Measurements from ENCODE around the gene FAM219B. TPM values are rescaled to one million over a fixed set of nuclear protein-coding genes. Genes with fewer than 3 reads are reported as not detected.

FAM219B gene
- total RNA-seq, 6 experiments from 2014 or later = 40.6 to 61.4 (median 51.8) TPM

GRCh38 chr15:74867466-74868038 is 39.1 kb downstream of the FAM219B start:
- H3K36me3 Mint-ChIP-seq (ENCODE audit: low read depth) = peaks cover 17% of the 10 kb centered on the region
- peaks cover 67% of the 10 kb centered on the region for H3K4me1 Mint-ChIP-seq (ENCODE audit: low read depth)
- H3K9me3 Mint-ChIP-seq = no peaks in the 10 kb centered on the region
- H3K4me3 Mint-ChIP-seq = no peak overlapping the region
- TF ChIP-seq, protein P1, sequence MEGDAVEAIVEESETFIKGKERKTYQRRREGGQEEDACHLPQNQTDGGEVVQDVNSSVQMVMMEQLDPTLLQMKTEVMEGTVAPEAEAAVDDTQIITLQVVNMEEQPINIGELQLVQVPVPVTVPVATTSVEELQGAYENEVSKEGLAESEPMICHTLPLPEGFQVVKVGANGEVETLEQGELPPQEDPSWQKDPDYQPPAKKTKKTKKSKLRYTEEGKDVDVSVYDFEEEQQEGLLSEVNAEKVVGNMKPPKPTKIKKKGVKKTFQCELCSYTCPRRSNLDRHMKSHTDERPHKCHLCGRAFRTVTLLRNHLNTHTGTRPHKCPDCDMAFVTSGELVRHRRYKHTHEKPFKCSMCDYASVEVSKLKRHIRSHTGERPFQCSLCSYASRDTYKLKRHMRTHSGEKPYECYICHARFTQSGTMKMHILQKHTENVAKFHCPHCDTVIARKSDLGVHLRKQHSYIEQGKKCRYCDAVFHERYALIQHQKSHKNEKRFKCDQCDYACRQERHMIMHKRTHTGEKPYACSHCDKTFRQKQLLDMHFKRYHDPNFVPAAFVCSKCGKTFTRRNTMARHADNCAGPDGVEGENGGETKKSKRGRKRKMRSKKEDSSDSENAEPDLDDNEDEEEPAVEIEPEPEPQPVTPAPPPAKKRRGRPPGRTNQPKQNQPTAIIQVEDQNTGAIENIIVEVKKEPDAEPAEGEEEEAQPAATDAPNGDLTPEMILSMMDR (IDR thresholded peaks at IDR 0.05) = no peak
- no peak overlapping the region for H3K27ac Mint-ChIP-seq
- H3K27me3 Mint-ChIP-seq (ENCODE audit: insufficient read depth) = peaks cover 2% of the 10 kb centered on the region
- no peak for DNase-seq

- TF ChIP-seq, protein P1 (IDR thresholded peaks at IDR 0.05) = no peak
- peak; percentile 74 for DNase-seq
- Mint-ChIP-seq H3K36me3 (ENCODE audit: low read depth) (peaks cover 13% of the 10 kb centered on the region), H3K27ac (peak overlapping the region; percentile 87), H3K4me1 (ENCODE audit: low read depth) (peaks cover 63% of the 10 kb centered on the region), H3K4me3 (no peak overlapping the region), H3K27me3 (ENCODE audit: insufficient read depth) (peaks cover 2% of the 10 kb centered on the region), H3K9me3 (no peaks in the 10 kb centered on the region)
Observed at GRCh38 chr15:74866090-74866489, 40.6 kb downstream of the FAM219B start.

DNA sequence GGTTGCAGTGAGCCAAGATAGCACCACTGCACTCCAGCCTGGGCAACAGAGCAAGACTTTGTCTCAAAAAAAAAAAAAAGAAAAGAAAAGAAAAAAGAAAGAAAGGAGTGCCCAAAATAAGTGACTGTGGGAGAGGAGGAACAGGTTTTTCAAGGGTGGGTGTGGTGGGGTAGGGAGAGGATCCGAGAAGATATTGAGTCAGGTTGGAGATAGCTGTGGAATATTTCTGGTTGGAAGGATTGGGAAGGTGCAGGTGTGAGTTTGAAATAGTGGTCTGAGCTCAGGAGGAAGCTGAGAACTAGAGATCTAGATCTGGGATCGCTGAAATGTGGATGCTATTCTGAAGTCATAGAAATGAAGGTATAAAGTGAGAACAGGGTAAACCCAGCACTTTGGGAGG is 41.3 kb downstream of the FAM219B start:
- H3K27ac Mint-ChIP-seq = peak overlapping the region; percentile 87; the same call in 1 of the 2 replicates
- H3K4me3 Mint-ChIP-seq = no peak overlapping the region
- no peaks in the 10 kb centered on the region for H3K9me3 Mint-ChIP-seq
- TF ChIP-seq, protein P1 (IDR thresholded peaks at IDR 0.05) = no peak
- H3K27me3 Mint-ChIP-seq (ENCODE audit: insufficient read depth) = peaks cover 2% of the 10 kb centered on the region
- peaks cover 55% of the 10 kb centered on the region for H3K4me1 Mint-ChIP-seq (ENCODE audit: low read depth)
- DNase-seq = no peak
- peaks cover 9% of the 10 kb centered on the region; the same call in 1 of the 2 replicates for H3K36me3 Mint-ChIP-seq (ENCODE audit: low read depth)

DNA sequence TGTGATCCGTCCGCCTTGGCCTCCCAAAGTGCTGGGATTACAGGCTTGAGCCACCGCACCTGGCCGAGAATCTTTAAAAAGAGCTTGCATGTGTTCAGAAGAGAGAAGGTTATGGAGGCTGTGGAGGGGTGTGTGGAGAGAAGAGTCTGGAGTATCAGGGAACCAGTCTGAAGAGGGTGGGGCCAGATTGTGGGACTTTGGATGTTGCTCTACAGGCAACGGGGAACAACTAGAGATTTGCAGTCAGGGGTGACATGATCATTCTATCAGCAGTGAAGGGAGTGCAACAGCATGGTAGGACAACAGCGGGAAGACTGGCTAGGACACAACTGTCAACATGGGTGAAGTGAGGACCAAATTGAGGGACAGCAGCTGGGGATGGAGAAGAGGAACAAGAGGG is 42.4 kb downstream of the FAM219B start:
- Mint-ChIP-seq H3K9me3 (no peaks in the 10 kb centered on the region), H3K27ac (peak overlapping the region; percentile 23; the same call in 1 of the 2 replicates), H3K27me3 (ENCODE audit: insufficient read depth) (peaks cover 2% of the 10 kb centered on the region; the same call in 1 of the 2 replicates), H3K4me1 (ENCODE audit: low read depth) (peaks cover 45% of the 10 kb centered on the region), H3K4me3 (no peak overlapping the region), H3K36me3 (ENCODE audit: low read depth) (peaks cover 9% of the 10 kb centered on the region; the same call in 1 of the 2 replicates)
- no peak for DNase-seq
- TF ChIP-seq, protein P1 (IDR thresholded peaks at IDR 0.05) = no peak

- H3K27ac Mint-ChIP-seq = peak overlapping the region; percentile 42
- peak; percentile 21 for DNase-seq
- no peaks in the 10 kb centered on the region for H3K9me3 Mint-ChIP-seq
- TF ChIP-seq, protein P1 (IDR thresholded peaks at IDR 0.05) = no peak
- no peak overlapping the region for H3K4me3 Mint-ChIP-seq
- H3K4me1 Mint-ChIP-seq (ENCODE audit: low read depth) = peaks cover 43% of the 10 kb centered on the region
- H3K27me3 Mint-ChIP-seq (ENCODE audit: insufficient read depth) = peaks cover 2% of the 10 kb centered on the region; the same call in 1 of the 2 replicates
- H3K36me3 Mint-ChIP-seq (ENCODE audit: low read depth) = peaks cover 9% of the 10 kb centered on the region; the same call in 1 of the 2 replicates
Observed at GRCh38 chr15:74863239-74864056, 43.2 kb downstream of the FAM219B start.
